IMR-90 (cell line): Measurements from ENCODE around the gene ASXL1.

Experiments
- CHD1 ChIP-seq: IDR thresholded peaks from 2 replicates; pipeline ENCODE4 v1.6.1; 2012; ENCODE audit warnings: low read depth, low read length, improper control_type of control experiment
- CTCF ChIP-seq: conservative IDR thresholded peaks from 2 replicates; pipeline ENCODE4 v1.5.1; 2012; ENCODE audit warnings: mild to moderate bottlenecking, low read depth, low read length, improper control_type of control experiment
- FOS ChIP-seq: fragments of 150-350 bp; IDR thresholded peaks from 2 replicates; pipeline ENCODE4 v1.6.1; 2016; ENCODE audit warnings: low read depth, low read length
- MXI1 ChIP-seq: IDR thresholded peaks from 2 replicates; pipeline ENCODE4 v1.6.1; 2012; ENCODE audit warnings: low read depth, mild to moderate bottlenecking, low read length, moderate library complexity, borderline replicate concordance
- POLR2A ChIP-seq: IDR thresholded peaks from 2 replicates; pipeline ENCODE4 v1.6.1; 2012; ENCODE audit warnings: mild to moderate bottlenecking, low read depth, low read length
- RAD21 ChIP-seq: IDR thresholded peaks from 2 replicates; pipeline ENCODE4 v1.6.1; 2012; ENCODE audit warnings: low read length, improper control_type of control experiment
- USF2 ChIP-seq: fragments of 150-350 bp; IDR thresholded peaks from 2 replicates; pipeline ENCODE4 v1.6.1; 2017; ENCODE audit warnings: mild to moderate bottlenecking, antibody characterized with exemption, low read length, low read depth

GRCh38 chr20:32348207-32348606, 9.9 kb upstream of the ASXL1 start:
- TF ChIP-seq POLR2A (no peak), CTCF (no peak), MXI1 (no peak), CHD1 (no peak), FOS (no peak), RAD21 (no peak), USF2 (no peak)
